GM20000 (cell line): ENCODE measurements around the gene IL17RD.

Source experiments
- DNase-seq: peaks from one replicate; pipeline ENCODE4 v3.0.0; 2012; ENCODE audit warnings: low spot score
- CTCF ChIP-seq: IDR thresholded peaks from 2 replicates; pipeline ENCODE4 v1.5.1; 2012; ENCODE audit warnings: mild to moderate bottlenecking, control low read depth; ENCODE audit errors: extremely low read depth, missing control alignments

IL17RD gene

DNA sequence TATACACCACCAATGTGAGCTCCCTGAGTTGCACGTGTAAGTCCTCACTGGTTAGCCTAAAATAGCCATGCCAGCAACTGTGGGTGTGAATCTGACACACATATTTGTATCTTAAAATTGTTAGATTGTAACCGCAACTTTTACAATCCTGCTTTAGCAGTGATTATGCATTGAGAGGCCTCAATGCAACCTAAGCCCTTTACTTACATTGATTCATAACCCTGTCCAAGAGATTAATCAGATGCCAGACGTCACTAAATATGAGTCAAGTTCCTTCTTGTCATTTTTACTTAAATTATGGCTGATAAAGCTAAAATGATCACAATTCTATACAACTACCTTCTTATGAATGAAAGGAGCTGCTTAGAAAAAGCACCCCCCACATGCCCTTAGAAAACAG is 46.9 kb downstream of the IL17RD start:
- TF ChIP-seq CTCF: no peak

GRCh38 chr3:57116501-57116900 is 48.7 kb downstream of the IL17RD start:
- TF ChIP-seq CTCF: no peak

More for the DNA sequence above, 46.9 kb downstream of the IL17RD start:
- no peak for DNase-seq

GRCh38 chr3:57112206-57112605 is 52.9 kb downstream of the IL17RD start:
- DNase-seq: no peak
- peak; percentile 31 for TF ChIP-seq CTCF

More at GRCh38 chr3:57116501-57116900, 48.7 kb downstream of the IL17RD start:
- DNase-seq: no peak

- no peak for TF ChIP-seq CTCF
- no peak for DNase-seq
Measured at GRCh38 chr3:57110798-57111197, 54.4 kb downstream of the IL17RD start.

- TF ChIP-seq CTCF: no peak
- DNase-seq: no peak
Measured at GRCh38 chr3:57110214-57110613, 54.9 kb downstream of the IL17RD start.

DNA sequence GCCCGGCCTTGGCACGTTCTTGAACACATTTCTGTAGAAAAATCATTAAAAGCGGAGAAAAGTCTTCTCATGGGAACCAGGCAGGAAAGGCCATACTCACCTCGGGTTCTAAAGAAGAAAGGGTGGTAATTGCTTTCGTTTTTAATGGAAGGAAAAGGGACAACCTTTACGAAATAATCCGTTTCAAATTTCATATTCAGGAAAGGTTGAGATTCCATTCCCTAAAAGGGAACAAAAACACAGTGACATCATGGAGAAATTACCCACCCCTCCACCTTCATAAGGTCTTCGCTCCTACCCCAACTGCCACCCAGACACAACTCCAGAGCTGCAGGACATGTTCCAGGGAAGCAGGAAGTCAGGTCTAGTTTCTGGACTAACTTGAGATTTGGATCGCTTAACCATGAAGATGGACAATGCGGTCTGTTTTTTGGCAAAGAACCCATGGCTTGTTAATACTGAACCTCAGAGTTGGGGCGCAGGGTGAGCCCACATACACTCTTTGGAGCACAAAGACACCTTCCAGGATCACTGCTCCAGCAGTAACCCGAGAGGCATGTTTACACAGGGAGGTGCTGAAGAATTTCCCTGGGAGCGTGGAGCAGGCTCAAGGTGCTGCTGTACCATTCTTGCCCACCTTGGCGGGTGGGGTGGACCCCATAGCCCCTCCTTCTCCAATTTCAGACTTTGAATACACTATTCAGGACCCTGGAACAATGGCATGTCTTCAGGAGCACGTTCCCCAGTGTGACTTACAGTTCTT is 55.5 kb downstream of the IL17RD start:
- no peak for TF ChIP-seq CTCF
- no peak for DNase-seq

- no peak for TF ChIP-seq CTCF
- DNase-seq: no peak
Measured at GRCh38 chr3:57108684-57109083, 56.5 kb downstream of the IL17RD start.
